Measurements from ENCODE around the gene SLC35D1.

Gene SLC35D1

GRCh38 chr1:66996018-66996682 lies 57.8 kb downstream of the SLC35D1 start:
- Histone ChIP-seq H3K4me3 (ENCODE audit: low read length, poor library complexity, severe bottlenecking) (no peak overlapping the region), H3K36me3 (ENCODE audit: insufficient read depth, low read length) (peaks cover 20% of the 10 kb centered on the region; the same call in 1 of the 2 replicates), H4K20me1 (ENCODE audit: insufficient read depth, low read length, poor library complexity, severe bottlenecking) (no peaks in the 10 kb centered on the region), H3K79me2 (ENCODE audit: insufficient read depth, low read length) (no peaks in the 10 kb centered on the region), H3K9me2 (replicated peaks; ENCODE audit: low read depth, low read length) (no peaks in the 10 kb centered on the region), H3K9me3 (ENCODE audit: insufficient read depth, low read depth, low read length) (no peaks in the 10 kb centered on the region), H3K4me1 (ENCODE audit: insufficient read depth, low read length, poor library complexity, severe bottlenecking) (peaks cover 16% of the 10 kb centered on the region), H3K4me2 (ENCODE audit: low read depth, low read length, poor library complexity, severe bottlenecking) (no peak overlapping the region), H3F3A (ENCODE audit: low read depth) (peaks cover 8% of the 10 kb centered on the region; the same call in 1 of the 2 replicates), H3K9ac (ENCODE audit: low read depth, low read length, poor library complexity, severe bottlenecking) (no peak overlapping the region), H3K27me3 (ENCODE audit: insufficient read depth, low read length, poor library complexity, severe bottlenecking) (no peaks in the 10 kb centered on the region), H2AFZ (ENCODE audit: low read length) (no peak overlapping the region)
- TF ChIP-seq, protein P1, sequence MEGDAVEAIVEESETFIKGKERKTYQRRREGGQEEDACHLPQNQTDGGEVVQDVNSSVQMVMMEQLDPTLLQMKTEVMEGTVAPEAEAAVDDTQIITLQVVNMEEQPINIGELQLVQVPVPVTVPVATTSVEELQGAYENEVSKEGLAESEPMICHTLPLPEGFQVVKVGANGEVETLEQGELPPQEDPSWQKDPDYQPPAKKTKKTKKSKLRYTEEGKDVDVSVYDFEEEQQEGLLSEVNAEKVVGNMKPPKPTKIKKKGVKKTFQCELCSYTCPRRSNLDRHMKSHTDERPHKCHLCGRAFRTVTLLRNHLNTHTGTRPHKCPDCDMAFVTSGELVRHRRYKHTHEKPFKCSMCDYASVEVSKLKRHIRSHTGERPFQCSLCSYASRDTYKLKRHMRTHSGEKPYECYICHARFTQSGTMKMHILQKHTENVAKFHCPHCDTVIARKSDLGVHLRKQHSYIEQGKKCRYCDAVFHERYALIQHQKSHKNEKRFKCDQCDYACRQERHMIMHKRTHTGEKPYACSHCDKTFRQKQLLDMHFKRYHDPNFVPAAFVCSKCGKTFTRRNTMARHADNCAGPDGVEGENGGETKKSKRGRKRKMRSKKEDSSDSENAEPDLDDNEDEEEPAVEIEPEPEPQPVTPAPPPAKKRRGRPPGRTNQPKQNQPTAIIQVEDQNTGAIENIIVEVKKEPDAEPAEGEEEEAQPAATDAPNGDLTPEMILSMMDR (conservative IDR thresholded peaks at IDR 0.05; ENCODE audit: low read length), result peak; percentile 95
- no peak for TF ChIP-seq EZH2phosphoT487 (IDR thresholded peaks at IDR 0.05; ENCODE audit: borderline replicate concordance)

DNA sequence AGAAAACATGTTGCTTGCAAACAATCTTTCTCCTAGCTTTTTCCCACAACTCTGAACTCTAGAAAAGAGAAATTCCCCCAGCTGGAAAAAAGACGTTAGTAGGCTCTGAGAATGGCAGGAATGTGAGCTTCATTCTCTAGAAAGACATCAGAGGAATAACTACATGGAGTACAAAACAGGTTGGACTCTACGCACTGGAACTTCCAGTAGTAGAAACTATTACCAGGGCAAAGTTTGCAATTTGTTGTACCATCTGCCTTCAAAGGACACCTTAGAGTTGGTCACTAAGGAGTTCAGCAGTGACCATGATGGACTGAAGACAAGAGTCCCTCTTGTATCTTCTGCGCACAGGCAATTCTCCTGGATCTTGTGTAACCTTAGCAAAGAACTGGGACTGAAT lies 60.9 kb downstream of the SLC35D1 start:
- Histone ChIP-seq H3K4me2 (ENCODE audit: low read depth, low read length, poor library complexity, severe bottlenecking) (no peak overlapping the region), H3K9ac (ENCODE audit: low read depth, low read length, poor library complexity, severe bottlenecking) (no peak overlapping the region), H3K4me3 (ENCODE audit: low read length, poor library complexity, severe bottlenecking) (no peak overlapping the region), H3F3A (ENCODE audit: low read depth) (no peaks in the 10 kb centered on the region), H3K36me3 (ENCODE audit: insufficient read depth, low read length) (peaks cover 20% of the 10 kb centered on the region; the same call in 1 of the 2 replicates), H3K9me2 (replicated peaks; ENCODE audit: low read depth, low read length) (no peaks in the 10 kb centered on the region), H3K4me1 (ENCODE audit: insufficient read depth, low read length, poor library complexity, severe bottlenecking) (no peaks in the 10 kb centered on the region), H2AFZ (ENCODE audit: low read length) (no peak overlapping the region), H3K27me3 (ENCODE audit: insufficient read depth, low read length, poor library complexity, severe bottlenecking) (no peaks in the 10 kb centered on the region), H3K79me2 (ENCODE audit: insufficient read depth, low read length) (no peaks in the 10 kb centered on the region), H3K9me3 (ENCODE audit: insufficient read depth, low read depth, low read length) (no peaks in the 10 kb centered on the region), H4K20me1 (ENCODE audit: insufficient read depth, low read length, poor library complexity, severe bottlenecking) (no peaks in the 10 kb centered on the region)
- TF ChIP-seq, protein P1 (conservative IDR thresholded peaks at IDR 0.05; ENCODE audit: low read length), result no peak
- no peak for TF ChIP-seq EZH2phosphoT487 (IDR thresholded peaks at IDR 0.05; ENCODE audit: borderline replicate concordance)

DNA sequence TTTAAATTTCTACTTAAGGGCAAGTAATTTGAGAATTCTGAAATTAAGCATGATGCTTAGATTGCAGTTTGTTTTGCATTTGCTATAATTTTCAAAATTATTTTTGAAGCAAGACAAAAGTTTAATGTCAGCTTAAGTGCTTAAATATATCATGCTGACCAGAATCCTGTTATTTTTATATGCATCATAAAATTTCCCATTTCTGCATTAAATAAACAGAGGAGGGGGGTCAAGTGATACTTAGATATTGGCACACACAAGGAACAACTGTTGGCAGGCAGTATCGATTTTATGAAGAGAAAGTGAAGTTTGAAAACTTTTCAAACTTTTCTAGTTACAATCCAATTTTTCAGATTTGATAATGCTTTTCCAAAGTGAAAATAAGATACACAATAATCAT lies 68.1 kb downstream of the SLC35D1 start:
- H3K4me1 ChIP-seq (ENCODE audit: insufficient read depth, low read length, poor library complexity, severe bottlenecking), result no peaks in the 10 kb centered on the region
- peaks cover 64% of the 10 kb centered on the region for H3K36me3 ChIP-seq (ENCODE audit: insufficient read depth, low read length)
- no peak overlapping the region for H3K4me2 ChIP-seq (ENCODE audit: low read depth, low read length, poor library complexity, severe bottlenecking)
- H2AFZ ChIP-seq (ENCODE audit: low read length), result no peak overlapping the region
- TF ChIP-seq, protein P1 (conservative IDR thresholded peaks at IDR 0.05; ENCODE audit: low read length), result no peak
- TF ChIP-seq EZH2phosphoT487 (IDR thresholded peaks at IDR 0.05; ENCODE audit: borderline replicate concordance), result no peak
- H4K20me1 ChIP-seq (ENCODE audit: insufficient read depth, low read length, poor library complexity, severe bottlenecking), result no peaks in the 10 kb centered on the region
- no peaks in the 10 kb centered on the region for H3K79me2 ChIP-seq (ENCODE audit: insufficient read depth, low read length)
- no peaks in the 10 kb centered on the region for H3F3A ChIP-seq (ENCODE audit: low read depth)
- no peaks in the 10 kb centered on the region for H3K9me2 ChIP-seq (replicated peaks; ENCODE audit: low read depth, low read length)
- no peaks in the 10 kb centered on the region for H3K27me3 ChIP-seq (ENCODE audit: insufficient read depth, low read length, poor library complexity, severe bottlenecking)
- no peaks in the 10 kb centered on the region for H3K9me3 ChIP-seq (ENCODE audit: insufficient read depth, low read depth, low read length)
- H3K4me3 ChIP-seq (ENCODE audit: low read length, poor library complexity, severe bottlenecking), result no peak overlapping the region
- H3K9ac ChIP-seq (ENCODE audit: low read depth, low read length, poor library complexity, severe bottlenecking), result no peak overlapping the region

Data from Loucy (cell line).